Measurements from ENCODE around the gene QRFP. TPM values are rescaled to one million over a fixed set of nuclear protein-coding genes. Genes with fewer than 3 reads are reported as not detected.

The QRFP gene
- total and polyA plus RNA-seq, 4 donors: not detected

- DNase-seq: no peak
- no peak for ATAC-seq (ENCODE audit: low FRiP score)
- Histone ChIP-seq H3K4me1 (ENCODE audit: control insufficient read depth in 1 of 2, insufficient read depth in 2 of 2, low read length in 2 of 2) (no peaks in the 10 kb centered on the region), H3K27ac (ENCODE audit: low read depth in 1 of 2, low read length in 2 of 2) (no peak overlapping the region), H3K36me3 (ENCODE audit: control insufficient read depth in 1 of 2, insufficient read depth in 2 of 2, low read length in 1 of 2) (no peaks in the 10 kb centered on the region), H3K27me3 (ENCODE audit: control insufficient read depth in 1 of 2, insufficient read depth in 2 of 2, low read length in 1 of 2) (no peaks in the 10 kb centered on the region), H3K4me3 (ENCODE audit: low read length in 2 of 2) (no peak overlapping the region), H3K9me3 (ENCODE audit: control insufficient read depth, low read length) (no peaks in the 10 kb centered on the region)
- WGBS, 2 donors: 87 to 88% methylated on average over 31 of the region's 31 CpGs
- intact Hi-C loops (cut with DNase I): no loop called here
Measured at GRCh38 chr9:130921989-130922892, 25.6 kb upstream of the QRFP start.

- 69 to 79% methylated on average over 29 of the region's 29 CpGs for WGBS, 2 donors
- no peak for DNase-seq
- intact Hi-C loops (cut with DNase I): no loop called here
Measured at GRCh38 chr9:130921300-130921988, 24.8 kb upstream of the QRFP start.

GRCh38 chr9:130920762-130921299 lies 24.2 kb upstream of the QRFP start:
- no peaks in the 10 kb centered on the region for H3K27me3 ChIP-seq (ENCODE audit: control insufficient read depth in 1 of 2, insufficient read depth in 2 of 2, low read length in 1 of 2)
- intact Hi-C loops (cut with DNase I): no loop called here
- no peaks in the 10 kb centered on the region for H3K9me3 ChIP-seq (ENCODE audit: control insufficient read depth, low read length)
- no peaks in the 10 kb centered on the region for H3K4me1 ChIP-seq (ENCODE audit: control insufficient read depth in 1 of 2, insufficient read depth in 2 of 2, low read length in 2 of 2)
- no peak for DNase-seq
- no peak overlapping the region for H3K4me3 ChIP-seq (ENCODE audit: low read length in 2 of 2)
- H3K36me3 ChIP-seq (ENCODE audit: control insufficient read depth in 1 of 2, insufficient read depth in 2 of 2, low read length in 1 of 2): no peaks in the 10 kb centered on the region
- no peak overlapping the region for H3K27ac ChIP-seq (ENCODE audit: low read depth in 1 of 2, low read length in 2 of 2)
- ATAC-seq (ENCODE audit: low FRiP score): no peak
- 84 to 87% methylated on average over 14 of the region's 14 CpGs for whole genome bisulfite sequencing, 2 donors

More at GRCh38 chr9:130921300-130921988, 24.8 kb upstream of the QRFP start:
- Histone ChIP-seq H3K9me3 (ENCODE audit: control insufficient read depth, low read length) (no peaks in the 10 kb centered on the region), H3K27ac (ENCODE audit: low read depth in 1 of 2, low read length in 2 of 2) (no peak overlapping the region), H3K27me3 (ENCODE audit: control insufficient read depth in 1 of 2, insufficient read depth in 2 of 2, low read length in 1 of 2) (no peaks in the 10 kb centered on the region), H3K36me3 (ENCODE audit: control insufficient read depth in 1 of 2, insufficient read depth in 2 of 2, low read length in 1 of 2) (no peaks in the 10 kb centered on the region), H3K4me1 (ENCODE audit: control insufficient read depth in 1 of 2, insufficient read depth in 2 of 2, low read length in 2 of 2) (no peaks in the 10 kb centered on the region), H3K4me3 (ENCODE audit: low read length in 2 of 2) (no peak overlapping the region)
- no peak for ATAC-seq (ENCODE audit: low FRiP score)

- Histone ChIP-seq H3K36me3 (ENCODE audit: control insufficient read depth in 1 of 2, insufficient read depth in 2 of 2, low read length in 1 of 2) (no peaks in the 10 kb centered on the region), H3K4me1 (ENCODE audit: control insufficient read depth in 1 of 2, insufficient read depth in 2 of 2, low read length in 2 of 2) (no peaks in the 10 kb centered on the region), H3K9me3 (ENCODE audit: control insufficient read depth, low read length) (no peaks in the 10 kb centered on the region), H3K27ac (ENCODE audit: low read depth in 1 of 2, low read length in 2 of 2) (no peak overlapping the region), H3K4me3 (ENCODE audit: low read length in 2 of 2) (no peak overlapping the region), H3K27me3 (ENCODE audit: control insufficient read depth in 1 of 2, insufficient read depth in 2 of 2, low read length in 1 of 2) (no peaks in the 10 kb centered on the region)
- no peak for DNase-seq
- intact Hi-C loops (cut with DNase I): no loop called here
- ATAC-seq (ENCODE audit: low FRiP score): no peak
- WGBS, 2 donors: 95 to 96% methylated on average over 8 of the region's 8 CpGs
Measured at GRCh38 chr9:130920233-130920632, 23.6 kb upstream of the QRFP start.

GRCh38 chr9:130919559-130920145 lies 23.0 kb upstream of the QRFP start:
- H3K27ac ChIP-seq (ENCODE audit: low read depth in 1 of 2, low read length in 2 of 2): no peak overlapping the region
- no peak for ATAC-seq (ENCODE audit: low FRiP score)

GRCh38 chr9:130918826-130919558 lies 22.4 kb upstream of the QRFP start:
- Histone ChIP-seq H3K36me3 (ENCODE audit: control insufficient read depth in 1 of 2, insufficient read depth in 2 of 2, low read length in 1 of 2) (no peaks in the 10 kb centered on the region), H3K9me3 (ENCODE audit: control insufficient read depth, low read length) (no peaks in the 10 kb centered on the region), H3K27me3 (ENCODE audit: control insufficient read depth in 1 of 2, insufficient read depth in 2 of 2, low read length in 1 of 2) (no peaks in the 10 kb centered on the region), H3K4me3 (ENCODE audit: low read length in 2 of 2) (no peak overlapping the region), H3K4me1 (ENCODE audit: control insufficient read depth in 1 of 2, insufficient read depth in 2 of 2, low read length in 2 of 2) (no peaks in the 10 kb centered on the region), H3K27ac (ENCODE audit: low read depth in 1 of 2, low read length in 2 of 2) (no peak overlapping the region)
- DNase-seq (no peak), ATAC-seq (ENCODE audit: low FRiP score) (no peak)
- 30 to 41% methylated on average over 33 of the region's 33 CpGs for WGBS, 2 donors
- intact Hi-C loops (cut with DNase I): no loop called here

More at GRCh38 chr9:130919559-130920145, 23.0 kb upstream of the QRFP start:
- no peak for DNase-seq
- Histone ChIP-seq H3K4me1 (ENCODE audit: control insufficient read depth in 1 of 2, insufficient read depth in 2 of 2, low read length in 2 of 2) (no peaks in the 10 kb centered on the region), H3K9me3 (ENCODE audit: control insufficient read depth, low read length) (no peaks in the 10 kb centered on the region), H3K36me3 (ENCODE audit: control insufficient read depth in 1 of 2, insufficient read depth in 2 of 2, low read length in 1 of 2) (no peaks in the 10 kb centered on the region), H3K27me3 (ENCODE audit: control insufficient read depth in 1 of 2, insufficient read depth in 2 of 2, low read length in 1 of 2) (no peaks in the 10 kb centered on the region), H3K4me3 (ENCODE audit: low read length in 2 of 2) (no peak overlapping the region)
- intact Hi-C loops (cut with DNase I): no loop called here
- WGBS, 2 donors: 82 to 84% methylated on average over 14 of the region's 14 CpGs

- no peak overlapping the region for H3K4me3 ChIP-seq (ENCODE audit: low read length in 2 of 2)
- 37 to 48% methylated on average over 9 of the region's 9 CpGs for WGBS, 2 donors
- H3K27ac ChIP-seq (ENCODE audit: low read depth in 1 of 2, low read length in 2 of 2): no peak overlapping the region
- H3K9me3 ChIP-seq (ENCODE audit: control insufficient read depth, low read length): no peaks in the 10 kb centered on the region
- ATAC-seq (ENCODE audit: low FRiP score): no peak
- DNase-seq: no peak
- intact Hi-C loops (cut with DNase I): no loop called here
- no peaks in the 10 kb centered on the region for H3K27me3 ChIP-seq (ENCODE audit: control insufficient read depth in 1 of 2, insufficient read depth in 2 of 2, low read length in 1 of 2)
- H3K36me3 ChIP-seq (ENCODE audit: control insufficient read depth in 1 of 2, insufficient read depth in 2 of 2, low read length in 1 of 2): no peaks in the 10 kb centered on the region
- H3K4me1 ChIP-seq (ENCODE audit: control insufficient read depth in 1 of 2, insufficient read depth in 2 of 2, low read length in 2 of 2): no peaks in the 10 kb centered on the region
Measured at GRCh38 chr9:130918101-130918825, 21.7 kb upstream of the QRFP start.
